ENCODE measurements around the gene DSCAM.

The DSCAM gene

GRCh38 chr21:40053007-40053406, 794.0 kb downstream of the DSCAM start:
- H3K4me3 ChIP-seq (replicated peaks; ENCODE audit: low read depth, low read length): no peak overlapping the region
- no peak for DNase-seq (ENCODE audit: extremely low read depth, low read depth)
- TF ChIP-seq, protein P1, sequence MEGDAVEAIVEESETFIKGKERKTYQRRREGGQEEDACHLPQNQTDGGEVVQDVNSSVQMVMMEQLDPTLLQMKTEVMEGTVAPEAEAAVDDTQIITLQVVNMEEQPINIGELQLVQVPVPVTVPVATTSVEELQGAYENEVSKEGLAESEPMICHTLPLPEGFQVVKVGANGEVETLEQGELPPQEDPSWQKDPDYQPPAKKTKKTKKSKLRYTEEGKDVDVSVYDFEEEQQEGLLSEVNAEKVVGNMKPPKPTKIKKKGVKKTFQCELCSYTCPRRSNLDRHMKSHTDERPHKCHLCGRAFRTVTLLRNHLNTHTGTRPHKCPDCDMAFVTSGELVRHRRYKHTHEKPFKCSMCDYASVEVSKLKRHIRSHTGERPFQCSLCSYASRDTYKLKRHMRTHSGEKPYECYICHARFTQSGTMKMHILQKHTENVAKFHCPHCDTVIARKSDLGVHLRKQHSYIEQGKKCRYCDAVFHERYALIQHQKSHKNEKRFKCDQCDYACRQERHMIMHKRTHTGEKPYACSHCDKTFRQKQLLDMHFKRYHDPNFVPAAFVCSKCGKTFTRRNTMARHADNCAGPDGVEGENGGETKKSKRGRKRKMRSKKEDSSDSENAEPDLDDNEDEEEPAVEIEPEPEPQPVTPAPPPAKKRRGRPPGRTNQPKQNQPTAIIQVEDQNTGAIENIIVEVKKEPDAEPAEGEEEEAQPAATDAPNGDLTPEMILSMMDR (IDR thresholded peaks at IDR 0.05; ENCODE audit: low read depth, low read length, missing control alignments): no peak

DNA sequence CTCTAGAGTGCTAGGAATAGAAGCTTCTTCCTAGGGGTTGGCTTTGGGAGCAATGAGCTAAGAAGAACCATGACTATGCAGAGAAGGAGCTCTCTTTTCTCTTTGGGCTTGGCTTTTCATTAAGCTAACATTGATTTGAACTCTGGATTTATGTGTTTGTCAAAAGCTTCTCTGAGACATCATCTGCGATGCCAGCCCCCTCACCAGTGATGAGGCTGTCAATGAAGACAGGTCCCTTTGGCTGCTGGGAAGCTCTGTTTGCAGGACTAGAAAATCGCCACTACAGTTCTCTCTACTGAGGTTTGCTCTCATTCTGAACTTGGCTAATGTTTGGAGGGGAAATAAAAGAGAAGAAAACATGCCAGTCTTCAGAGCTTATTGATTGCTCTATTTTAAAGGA, 794.7 kb downstream of the DSCAM start:
- DNase-seq (ENCODE audit: extremely low read depth, low read depth): no peak
- TF ChIP-seq, protein P1 (IDR thresholded peaks at IDR 0.05; ENCODE audit: low read depth, low read length, missing control alignments): no peak
- H3K4me3 ChIP-seq (replicated peaks; ENCODE audit: low read depth, low read length): no peak overlapping the region

- no peak for DNase-seq (ENCODE audit: extremely low read depth, low read depth)
- TF ChIP-seq, protein P1 (IDR thresholded peaks at IDR 0.05; ENCODE audit: low read depth, low read length, missing control alignments): no peak
Observed at GRCh38 chr21:40051801-40052200, 795.2 kb downstream of the DSCAM start.

GRCh38 chr21:40049931-40050290, 797.0 kb downstream of the DSCAM start:
- H3K4me3 ChIP-seq (replicated peaks; ENCODE audit: low read depth, low read length): no peak overlapping the region
- TF ChIP-seq, protein P1 (IDR thresholded peaks at IDR 0.05; ENCODE audit: low read depth, low read length, missing control alignments): no peak
- DNase-seq (ENCODE audit: extremely low read depth, low read depth): no peak

More at GRCh38 chr21:40051801-40052200, 795.2 kb downstream of the DSCAM start:
- no peak overlapping the region for H3K4me3 ChIP-seq (replicated peaks; ENCODE audit: low read depth, low read length)

GRCh38 chr21:40049031-40049930, 797.7 kb downstream of the DSCAM start:
- DNase-seq (ENCODE audit: extremely low read depth, low read depth): no peak
- TF ChIP-seq, protein P1 (IDR thresholded peaks at IDR 0.05; ENCODE audit: low read depth, low read length, missing control alignments): no peak
- H3K4me3 ChIP-seq (replicated peaks; ENCODE audit: low read depth, low read length): no peak overlapping the region

DNA sequence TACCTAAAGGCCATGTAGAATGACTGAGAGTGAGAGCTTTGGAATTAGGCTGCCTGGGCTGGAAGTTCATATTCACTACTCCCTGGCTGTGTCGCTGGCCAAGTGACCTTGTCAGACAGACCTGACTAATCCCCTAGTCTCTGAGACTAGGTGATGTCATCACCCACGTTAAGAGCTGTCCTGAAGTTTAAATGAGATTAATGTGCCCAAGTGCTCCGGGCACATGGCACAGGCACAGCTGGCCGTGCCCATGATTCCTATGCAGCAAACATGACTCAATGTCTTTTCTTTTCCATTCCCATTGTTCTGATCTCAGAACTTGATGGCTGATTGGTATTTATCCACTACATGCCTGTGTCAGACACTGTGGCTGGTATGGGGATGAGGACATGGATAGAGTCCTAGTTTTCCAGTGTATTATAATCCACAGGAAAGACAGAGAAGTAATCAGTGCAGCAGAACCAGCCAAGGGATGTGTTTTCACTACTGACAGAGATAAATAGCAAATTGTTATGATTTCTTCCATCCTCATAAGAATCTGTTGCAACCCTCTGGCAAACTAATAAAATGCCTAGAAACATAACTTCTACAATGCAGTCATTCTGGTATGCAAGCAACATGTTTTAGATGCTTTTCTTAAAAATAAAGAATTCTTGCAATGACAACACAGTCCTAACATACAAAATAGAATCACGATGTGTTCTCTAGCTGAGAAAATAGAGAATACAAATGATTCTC, 798.8 kb downstream of the DSCAM start:
- TF ChIP-seq, protein P1 (IDR thresholded peaks at IDR 0.05; ENCODE audit: low read depth, low read length, missing control alignments): no peak
- DNase-seq (ENCODE audit: extremely low read depth, low read depth): no peak
- H3K4me3 ChIP-seq (replicated peaks; ENCODE audit: low read depth, low read length): no peak overlapping the region
